CD4-positive, alpha-beta T cell treated with Interleukin-10 for 1 hour (primary cell): ENCODE measurements around the gene VPS26B.
"Not testable (repeated sequence)": the region's sequence is repeated elsewhere in the genome, so short reads cannot be mapped to it uniquely, and the experiment has no call there.

Experiments used
- DNase-seq: peaks from one replicate; pipeline ENCODE4 v3.0.0-alpha.2; 2020

The VPS26B gene

GRCh38 chr11:134223836-134224709 is at the start of gene VPS26B, which contains the start of gene NCAPD3:
Gene VPS26B (plus strand): TSS chr11:134224671. CDS start chr11:134225123, 452 bp downstream.
Gene NCAPD3 (minus strand): TSS chr11:134223967. CDS start chr11:134223926, 41 bp downstream.
- peak; percentile 96 for DNase-seq

- no peak for DNase-seq
These were observed 48.2 kb upstream of the VPS26B start for GRCh38 chr11:134176284-134176683.

GRCh38 chr11:134178032-134178674 is 46.3 kb upstream of the VPS26B start:
- no peak for DNase-seq

GRCh38 chr11:134181707-134182106 is 42.8 kb upstream of the VPS26B start:
- DNase-seq: no peak

GRCh38 chr11:134188092-134188491 is 36.4 kb upstream of the VPS26B start:
- not testable (repeated sequence) for DNase-seq

GRCh38 chr11:134196756-134197155 is 27.7 kb upstream of the VPS26B start:
- DNase-seq: peak; percentile 33

GRCh38 chr11:134199531-134199930 is 24.9 kb upstream of the VPS26B start:
- no peak for DNase-seq

GRCh38 chr11:134200688-134201087 is 23.8 kb upstream of the VPS26B start:
- DNase-seq: no peak

- no peak for DNase-seq
These were observed 21.8 kb upstream of the VPS26B start for GRCh38 chr11:134202661-134203060.

- DNase-seq: no peak
These were observed 18.7 kb upstream of the VPS26B start for GRCh38 chr11:134205729-134206128.

GRCh38 chr11:134206185-134206584 is 18.3 kb upstream of the VPS26B start:
- no peak for DNase-seq

- DNase-seq: peak; percentile 74
These were observed 16.8 kb upstream of the VPS26B start for GRCh38 chr11:134207538-134208239.

- no peak for DNase-seq
These were observed 8.6 kb upstream of the VPS26B start for GRCh38 chr11:134215836-134216235.

GRCh38 chr11:134216816-134217215 is 7.7 kb upstream of the VPS26B start:
- DNase-seq: no peak

GRCh38 chr11:134223121-134223520 is 1.4 kb upstream of the VPS26B start:
- no peak for DNase-seq

GRCh38 chr11:134224710-134225664 is 516 bp downstream of the VPS26B start:
- DNase-seq: peak; percentile 46

GRCh38 chr11:134226806-134227325 is 2.4 kb downstream of the VPS26B start:
- DNase-seq: no peak

GRCh38 chr11:134228625-134229024 is 4.2 kb downstream of the VPS26B start:
- DNase-seq: peak; percentile 44

GRCh38 chr11:134229126-134229790 is 4.8 kb downstream of the VPS26B start:
- DNase-seq: no peak

- DNase-seq: no peak
These were observed 5.9 kb downstream of the VPS26B start for GRCh38 chr11:134230339-134230738.

GRCh38 chr11:134231958-134232659 is 7.6 kb downstream of the VPS26B start:
- no peak for DNase-seq
